ENCODE results near the gene RAB28. TPM values are rescaled to one million over a fixed set of nuclear protein-coding genes. Genes with fewer than 3 reads are reported as not detected.

The RAB28 gene
- polyA plus RNA-seq, 1 experiment: 9.6 TPM

GRCh38 chr4:13441506-13441905 lies 42.6 kb downstream of the RAB28 start:
- Histone ChIP-seq H3K27me3 (ENCODE audit: control insufficient read depth, insufficient read depth, low read length) (no peaks in the 10 kb centered on the region), H3K36me3 (ENCODE audit: control insufficient read depth, insufficient read depth, low read length) (no peaks in the 10 kb centered on the region), H3K4me3 (ENCODE audit: low read depth, low read length) (no peak overlapping the region)
- no peak for TF ChIP-seq CTCF (IDR thresholded peaks at IDR 0.05; ENCODE audit: insufficient read depth, low read depth, low read length)
- no peak for DNase-seq (ENCODE audit: low read depth)
- ChIA-PET CTCF (interaction anchor here (1.9 kb wide), 1 partner anchor 39 kb away, joined by 6 read pairs; no protein-coding TSS in a partner anchor), POLR2A (no interaction called here)

DNA sequence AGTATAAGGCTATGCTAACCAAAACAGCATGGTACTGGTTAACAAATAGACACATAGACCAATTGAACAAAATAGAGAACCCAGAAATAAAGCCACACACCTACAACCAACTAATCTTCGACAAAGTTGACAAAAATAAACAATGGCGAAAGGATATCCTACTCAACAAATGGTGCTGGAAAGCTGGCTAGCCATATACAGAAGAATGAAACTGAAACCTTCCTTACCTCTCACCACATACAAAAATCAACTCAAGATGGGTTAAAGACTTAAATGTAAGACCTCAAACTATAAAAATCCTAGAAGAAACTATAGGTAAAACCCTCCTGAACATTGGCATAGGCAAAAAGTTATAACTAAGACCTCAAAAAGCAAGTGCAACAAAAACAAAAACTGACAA lies 47.2 kb downstream of the RAB28 start:
- H3K27me3 ChIP-seq (ENCODE audit: control insufficient read depth, insufficient read depth, low read length): no peaks in the 10 kb centered on the region
- H3K36me3 ChIP-seq (ENCODE audit: control insufficient read depth, insufficient read depth, low read length): no peaks in the 10 kb centered on the region
- no peak for TF ChIP-seq CTCF (IDR thresholded peaks at IDR 0.05; ENCODE audit: insufficient read depth, low read depth, low read length)
- CTCF ChIA-PET: no interaction called here
- POLR2A ChIA-PET: no interaction called here
- no peak for DNase-seq (ENCODE audit: low read depth)
- no peak overlapping the region for H3K4me3 ChIP-seq (ENCODE audit: low read depth, low read length)

GRCh38 chr4:13432453-13432852 lies 51.7 kb downstream of the RAB28 start:
- no peak for TF ChIP-seq CTCF (IDR thresholded peaks at IDR 0.05; ENCODE audit: insufficient read depth, low read depth, low read length)
- DNase-seq (ENCODE audit: low read depth): no peak
- Histone ChIP-seq H3K36me3 (ENCODE audit: control insufficient read depth, insufficient read depth, low read length) (no peaks in the 10 kb centered on the region), H3K27me3 (ENCODE audit: control insufficient read depth, insufficient read depth, low read length) (no peaks in the 10 kb centered on the region), H3K4me3 (ENCODE audit: low read depth, low read length) (no peak overlapping the region)
- ChIA-PET POLR2A (no interaction called here), CTCF (interaction anchor here (1.0 to 2.4 kb wide), 2 partner anchors 14 to 23 kb away, joined by 3 to 12 read pairs; no protein-coding TSS in a partner anchor)

- ChIA-PET CTCF (interaction anchor here (0.6 to 2.4 kb wide), 3 partner anchors 13 to 45 kb away, joined by 3 to 12 read pairs (median 3); no protein-coding TSS in a partner anchor), POLR2A (no interaction called here)
- Histone ChIP-seq H3K27me3 (ENCODE audit: control insufficient read depth, insufficient read depth, low read length) (no peaks in the 10 kb centered on the region), H3K4me3 (ENCODE audit: low read depth, low read length) (no peak overlapping the region), H3K36me3 (ENCODE audit: control insufficient read depth, insufficient read depth, low read length) (no peaks in the 10 kb centered on the region)
- TF ChIP-seq CTCF (IDR thresholded peaks at IDR 0.05; ENCODE audit: insufficient read depth, low read depth, low read length): no peak
- DNase-seq (ENCODE audit: low read depth): no peak
Observed at GRCh38 chr4:13430834-13431568, 53.1 kb downstream of the RAB28 start.

- CTCF ChIA-PET: no interaction called here
Observed at GRCh38 chr4:13427599-13428325, 56.4 kb downstream of the RAB28 start.

More at GRCh38 chr4:13427599-13428325, 56.4 kb downstream of the RAB28 start:
- H3K4me3 ChIP-seq (ENCODE audit: low read depth, low read length): no peak overlapping the region
- H3K27me3 ChIP-seq (ENCODE audit: control insufficient read depth, insufficient read depth, low read length): no peaks in the 10 kb centered on the region
- TF ChIP-seq CTCF (IDR thresholded peaks at IDR 0.05; ENCODE audit: insufficient read depth, low read depth, low read length): no peak
- no peak for DNase-seq (ENCODE audit: low read depth)
- peaks cover 2% of the 10 kb centered on the region; the same call in 1 of the 2 replicates for H3K36me3 ChIP-seq (ENCODE audit: control insufficient read depth, insufficient read depth, low read length)
- POLR2A ChIA-PET: no interaction called here

Measured in BJ (cell line).